Measurements from ENCODE around the gene ARNT2. TPM values are rescaled to one million over a fixed set of nuclear protein-coding genes. Genes with fewer than 3 reads are reported as not detected.

Gene ARNT2
- total RNA-seq, 8 experiments from 2014 or later, result 2.4 to 64.2 (median 23.9) TPM

- WGBS, 10 experiments, result 17 to 100% (median 82%) methylated on average over 1 to 2 of the region's 3 CpGs; no CpG with 5 or more reads in 3 of the 10 experiments
- no peak overlapping the region for H3K4me3 ChIP-seq
- in situ Hi-C loops (cut with MboI; ENCODE audit: low pct_unique_long_range_greater_than_20kb in 2 of 9, low sequenced_read_pairs in 9 of 9, unreplicated experiment in 9 of 9), result no loop called here
- H3K4me1 ChIP-seq (replicated peaks in 1 of 2), result no peaks in the 10 kb centered on the region
- no peak overlapping the region for H3K27ac ChIP-seq
- ATAC-seq (replicated peaks in 6 of 8), result no peak
Measured at GRCh38 chr15:80526556-80527340, 122.6 kb downstream of the ARNT2 start.

- Histone ChIP-seq H3K27ac (no peak overlapping the region), H3K4me1 (replicated peaks in 1 of 2) (no peaks in the 10 kb centered on the region), H3K4me3 (no peak overlapping the region)
- no peak for ATAC-seq (replicated peaks in 6 of 8)
- in situ Hi-C loops (cut with MboI; ENCODE audit: low pct_unique_long_range_greater_than_20kb in 2 of 9, low sequenced_read_pairs in 9 of 9, unreplicated experiment in 9 of 9), result no loop called here
Measured at GRCh38 chr15:80527406-80527805, 123.2 kb downstream of the ARNT2 start.

- Histone ChIP-seq H3K4me3 (no peak overlapping the region), H3K4me1 (replicated peaks in 1 of 2) (no peaks in the 10 kb centered on the region), H3K27ac (no peak overlapping the region)
- WGBS, 10 experiments, result 17 to 100% (median 100%) methylated on average over 1 to 2 of the region's 5 CpGs; no CpG with 5 or more reads in 7 of the 10 experiments
- in situ Hi-C loops (cut with MboI; ENCODE audit: low pct_unique_long_range_greater_than_20kb in 2 of 9, low sequenced_read_pairs in 9 of 9, unreplicated experiment in 9 of 9), result no loop called here
- peak in 2 of 8 experiments; percentile 70 to 95 for ATAC-seq (replicated peaks in 6 of 8)
Measured at GRCh38 chr15:80527961-80528360, 123.8 kb downstream of the ARNT2 start.

GRCh38 chr15:80530737-80531365 lies 126.7 kb downstream of the ARNT2 start:
- WGBS, 10 experiments, result 6 to 100% (median 90%) methylated on average over 2 to 5 of the region's 5 CpGs; no CpG with 5 or more reads in 1 of the 10 experiments
- Histone ChIP-seq H3K4me3 (no peak overlapping the region), H3K4me1 (replicated peaks in 1 of 2) (no peaks in the 10 kb centered on the region), H3K27ac (no peak overlapping the region)
- in situ Hi-C loops (cut with MboI; ENCODE audit: low pct_unique_long_range_greater_than_20kb in 2 of 9, low sequenced_read_pairs in 9 of 9, unreplicated experiment in 9 of 9), result no loop called here
- peak in 2 of 8 experiments; percentile 10 to 37 for ATAC-seq (replicated peaks in 6 of 8)

GRCh38 chr15:80531388-80531787 lies 127.2 kb downstream of the ARNT2 start:
- Histone ChIP-seq H3K4me3 (no peak overlapping the region), H3K27ac (no peak overlapping the region), H3K4me1 (replicated peaks in 1 of 2) (no peaks in the 10 kb centered on the region)
- in situ Hi-C loops (cut with MboI; ENCODE audit: low pct_unique_long_range_greater_than_20kb in 2 of 9, low sequenced_read_pairs in 9 of 9, unreplicated experiment in 9 of 9), result no loop called here
- ATAC-seq (replicated peaks in 6 of 8), result no peak
- 31 to 100% (median 90%) methylated on average over 2 to 3 of the region's 3 CpGs; no CpG with 5 or more reads in 3 of the 10 experiments for WGBS, 10 experiments

GRCh38 chr15:80531796-80532195 lies 127.6 kb downstream of the ARNT2 start:
- no peaks in the 10 kb centered on the region for H3K4me1 ChIP-seq (replicated peaks in 1 of 2)
- WGBS, 10 experiments, result 0 to 94% (median 71%) methylated on average over 1 to 4 of the region's 7 CpGs; no CpG with 5 or more reads in 6 of the 10 experiments
- ATAC-seq (replicated peaks in 6 of 8), result peak in 1 of 8 experiments; percentile 14
- H3K27ac ChIP-seq, result no peak overlapping the region
- no peak overlapping the region for H3K4me3 ChIP-seq
- in situ Hi-C loops (cut with MboI; ENCODE audit: low pct_unique_long_range_greater_than_20kb in 2 of 9, low sequenced_read_pairs in 9 of 9, unreplicated experiment in 9 of 9), result no loop called here

- peak in 2 of 8 experiments; percentile 64 to 65 for ATAC-seq (replicated peaks in 6 of 8)
- Histone ChIP-seq H3K4me3 (no peak overlapping the region), H3K4me1 (replicated peaks in 1 of 2) (no peaks in the 10 kb centered on the region), H3K27ac (no peak overlapping the region)
- 20 to 100% (median 85%) methylated on average over 1 to 4 of the region's 4 CpGs; no CpG with 5 or more reads in 1 of the 10 experiments for WGBS, 10 experiments
- in situ Hi-C loops (cut with MboI; ENCODE audit: low pct_unique_long_range_greater_than_20kb in 2 of 9, low sequenced_read_pairs in 9 of 9, unreplicated experiment in 9 of 9), result no loop called here
Measured at GRCh38 chr15:80533790-80534333, 129.7 kb downstream of the ARNT2 start.

GRCh38 chr15:80536231-80536630 lies 132.0 kb downstream of the ARNT2 start:
- H3K4me3 ChIP-seq, result no peak overlapping the region
- no peak overlapping the region for H3K27ac ChIP-seq
- ATAC-seq (replicated peaks in 6 of 8), result peak in 2 of 8 experiments; percentile 17 to 48
- H3K4me1 ChIP-seq (replicated peaks in 1 of 2), result no peaks in the 10 kb centered on the region
- WGBS, 10 experiments, result 42 to 85% (median 56%) methylated on average over 1 to 4 of the region's 5 CpGs; no CpG with 5 or more reads in 1 of the 10 experiments
- in situ Hi-C loops (cut with MboI; ENCODE audit: low pct_unique_long_range_greater_than_20kb in 2 of 9, low sequenced_read_pairs in 9 of 9, unreplicated experiment in 9 of 9), result no loop called here

GRCh38 chr15:80536716-80537115 lies 132.5 kb downstream of the ARNT2 start:
- no peak for ATAC-seq (replicated peaks in 6 of 8)
- no peak overlapping the region for H3K27ac ChIP-seq
- H3K4me3 ChIP-seq, result no peak overlapping the region
- in situ Hi-C loops (cut with MboI; ENCODE audit: low pct_unique_long_range_greater_than_20kb in 2 of 9, low sequenced_read_pairs in 9 of 9, unreplicated experiment in 9 of 9), result no loop called here
- WGBS, 10 experiments, result 17 to 86% (median 62%) methylated on average over 1 to 2 of the region's 2 CpGs; no CpG with 5 or more reads in 4 of the 10 experiments
- no peaks in the 10 kb centered on the region for H3K4me1 ChIP-seq (replicated peaks in 1 of 2)

- H3K4me1 ChIP-seq (replicated peaks in 1 of 2), result no peaks in the 10 kb centered on the region
- no peak overlapping the region for H3K4me3 ChIP-seq
- no peak for ATAC-seq (replicated peaks in 6 of 8)
- H3K27ac ChIP-seq, result no peak overlapping the region
- in situ Hi-C loops (cut with MboI; ENCODE audit: low pct_unique_long_range_greater_than_20kb in 2 of 9, low sequenced_read_pairs in 9 of 9, unreplicated experiment in 9 of 9), result no loop called here
Measured at GRCh38 chr15:80545078-80545477, 140.9 kb downstream of the ARNT2 start.

GRCh38 chr15:80547264-80547663 lies 143.1 kb downstream of the ARNT2 start:
- in situ Hi-C loops (cut with MboI; ENCODE audit: low pct_unique_long_range_greater_than_20kb in 2 of 9, low sequenced_read_pairs in 9 of 9, unreplicated experiment in 9 of 9), result no loop called here
- WGBS, 10 experiments, result 79 to 100% (median 92%) methylated on average over 1 to 2 of the region's 2 CpGs; no CpG with 5 or more reads in 1 of the 10 experiments
- Histone ChIP-seq H3K27ac (no peak overlapping the region), H3K4me3 (no peak overlapping the region), H3K4me1 (replicated peaks in 1 of 2) (no peaks in the 10 kb centered on the region)
- ATAC-seq (replicated peaks in 6 of 8), result no peak

- Histone ChIP-seq H3K4me1 (replicated peaks in 1 of 2) (no peaks in the 10 kb centered on the region), H3K4me3 (no peak overlapping the region), H3K27ac (no peak overlapping the region)
- 0 to 100% (median 97%) methylated on average over 1 of the region's 1 CpG; no CpG with 5 or more reads in 2 of the 10 experiments for WGBS, 10 experiments
- no peak for ATAC-seq (replicated peaks in 6 of 8)
- in situ Hi-C loops (cut with MboI; ENCODE audit: low pct_unique_long_range_greater_than_20kb in 2 of 9, low sequenced_read_pairs in 9 of 9, unreplicated experiment in 9 of 9), result no loop called here
Measured at GRCh38 chr15:80549191-80549590, 145.0 kb downstream of the ARNT2 start.

- WGBS, 10 experiments, result 7 to 97% (median 40%) methylated on average over 1 to 3 of the region's 3 CpGs; no CpG with 5 or more reads in 1 of the 10 experiments
- no peak overlapping the region for H3K4me3 ChIP-seq
- H3K27ac ChIP-seq, result no peak overlapping the region
- in situ Hi-C loops (cut with MboI; ENCODE audit: low pct_unique_long_range_greater_than_20kb in 2 of 9, low sequenced_read_pairs in 9 of 9, unreplicated experiment in 9 of 9), result loop anchor here in 4 of 9 experiments (25.0 kb wide), 3 partner anchors 213 to 413 kb away; partner anchors contain the start of gene CEMIP (in 2 of the 4)
- ATAC-seq (replicated peaks in 6 of 8), result peak in 1 of 8 experiments; percentile 16
- no peaks in the 10 kb centered on the region for H3K4me1 ChIP-seq (replicated peaks in 1 of 2)
Measured at GRCh38 chr15:80549654-80550053, 145.5 kb downstream of the ARNT2 start.

Data from motor neuron (in vitro differentiated cells).